ENCODE data around the gene MTHFS. TPM values are rescaled to one million over a fixed set of nuclear protein-coding genes. Genes with fewer than 3 reads are reported as not detected.
"Not testable (repeated sequence)": the region's sequence is repeated elsewhere in the genome, so short reads cannot be mapped to it uniquely, and the experiment has no call there.

MTHFS gene
- total and polyA plus RNA-seq, 8 donors, result 20.6 to 40.1 (median 24.7) TPM

DNA sequence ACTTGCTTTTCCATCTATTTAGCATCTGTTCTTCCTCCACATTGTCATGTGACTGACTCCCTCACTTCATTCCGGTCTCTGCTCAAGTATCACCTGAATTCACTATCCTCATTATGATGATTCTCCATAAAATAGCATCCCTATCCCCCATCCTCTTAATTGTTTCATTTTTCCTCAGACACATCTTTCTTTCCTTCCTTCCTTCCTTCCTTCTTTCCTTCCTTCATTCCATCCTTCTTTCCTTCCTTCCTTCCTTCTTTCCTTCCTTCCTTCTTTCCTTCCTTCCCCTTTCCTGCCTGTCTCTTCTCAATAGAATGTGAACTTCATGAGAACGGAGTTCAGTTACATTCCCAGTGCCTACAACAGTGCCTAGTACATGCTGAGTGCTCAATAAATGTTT, 32.6 kb upstream of the MTHFS start:
- intact Hi-C loops (cut with DNase I), result no loop called here
- no peak overlapping the region for H3K4me3 ChIP-seq
- no peaks in the 10 kb centered on the region for H3K36me3 ChIP-seq
- DNase-seq, result no peak
- no peak for ATAC-seq
- no peaks in the 10 kb centered on the region for H3K9me3 ChIP-seq
- TF ChIP-seq, protein P1, sequence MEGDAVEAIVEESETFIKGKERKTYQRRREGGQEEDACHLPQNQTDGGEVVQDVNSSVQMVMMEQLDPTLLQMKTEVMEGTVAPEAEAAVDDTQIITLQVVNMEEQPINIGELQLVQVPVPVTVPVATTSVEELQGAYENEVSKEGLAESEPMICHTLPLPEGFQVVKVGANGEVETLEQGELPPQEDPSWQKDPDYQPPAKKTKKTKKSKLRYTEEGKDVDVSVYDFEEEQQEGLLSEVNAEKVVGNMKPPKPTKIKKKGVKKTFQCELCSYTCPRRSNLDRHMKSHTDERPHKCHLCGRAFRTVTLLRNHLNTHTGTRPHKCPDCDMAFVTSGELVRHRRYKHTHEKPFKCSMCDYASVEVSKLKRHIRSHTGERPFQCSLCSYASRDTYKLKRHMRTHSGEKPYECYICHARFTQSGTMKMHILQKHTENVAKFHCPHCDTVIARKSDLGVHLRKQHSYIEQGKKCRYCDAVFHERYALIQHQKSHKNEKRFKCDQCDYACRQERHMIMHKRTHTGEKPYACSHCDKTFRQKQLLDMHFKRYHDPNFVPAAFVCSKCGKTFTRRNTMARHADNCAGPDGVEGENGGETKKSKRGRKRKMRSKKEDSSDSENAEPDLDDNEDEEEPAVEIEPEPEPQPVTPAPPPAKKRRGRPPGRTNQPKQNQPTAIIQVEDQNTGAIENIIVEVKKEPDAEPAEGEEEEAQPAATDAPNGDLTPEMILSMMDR (IDR thresholded peaks at IDR 0.05), result no peak
- no peaks in the 10 kb centered on the region for H3K27me3 ChIP-seq
- H3K4me1 ChIP-seq, result peaks cover 0 to 9% of the 10 kb centered on the region in 2 donors
- no peak overlapping the region for H3K27ac ChIP-seq

DNA sequence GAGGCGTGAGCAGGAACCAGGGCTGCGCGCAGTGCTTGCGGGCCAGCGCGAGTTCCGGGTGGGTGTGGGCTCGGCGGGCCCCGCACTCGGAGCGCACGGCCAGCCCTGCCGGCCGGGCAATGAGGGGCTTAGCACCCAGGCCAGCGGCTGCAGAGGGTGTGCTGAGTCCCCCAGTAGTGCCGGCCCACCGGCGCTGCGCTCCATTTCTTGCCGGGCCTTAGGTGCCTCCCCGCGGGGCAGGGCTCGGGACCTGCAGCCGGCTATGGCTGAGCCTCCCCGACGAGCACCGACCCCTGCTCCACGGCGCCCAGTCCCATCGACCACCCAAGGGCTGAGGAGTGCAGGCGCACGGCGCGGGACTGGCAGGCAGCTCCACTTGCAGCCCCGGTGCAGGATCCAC, 29.3 kb upstream of the MTHFS start:
- H3K27me3 ChIP-seq; ATAC-seq; H3K4me3 ChIP-seq; H3K27ac ChIP-seq; H3K9me3 ChIP-seq; H3K36me3 ChIP-seq; intact Hi-C loops (cut with DNase I): not testable (repeated sequence)
- H3K4me1 ChIP-seq, result peaks cover 0 to 13% of the 10 kb centered on the region in 2 donors
- peak in 1 of 4 donors; percentile 72 for DNase-seq

DNA sequence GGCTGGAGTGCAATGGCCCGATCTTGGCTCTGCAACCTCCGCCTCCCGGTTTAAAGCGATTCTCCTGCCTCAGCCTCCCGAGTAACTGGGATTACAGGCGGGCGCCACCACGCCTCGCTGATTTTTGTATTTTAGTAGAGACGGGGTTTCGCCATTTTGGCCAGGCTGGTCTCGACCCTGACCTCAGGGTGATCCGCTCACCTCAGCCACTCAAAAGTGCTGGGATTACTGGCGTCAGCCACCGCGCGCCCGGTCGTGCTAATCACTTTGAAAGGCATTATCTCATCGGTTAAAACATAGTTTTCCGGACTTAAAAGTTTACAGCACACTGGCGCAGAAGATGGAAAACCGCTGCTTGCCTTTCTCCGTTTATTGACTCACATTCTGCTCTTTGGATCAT, 27.6 kb upstream of the MTHFS start:
- H3K27ac ChIP-seq, result peak overlapping the region; percentile 96 to 99
- TF ChIP-seq, protein P1 (IDR thresholded peaks at IDR 0.05), result no peak
- H3K36me3 ChIP-seq, result peaks cover 0 to 24% of the 10 kb centered on the region in 2 donors
- peak overlapping the region; percentile 94 to 100 for H3K4me3 ChIP-seq
- ATAC-seq, result no peak
- peaks cover 0 to 13% of the 10 kb centered on the region in 2 donors for H3K4me1 ChIP-seq
- peak in 1 of 4 donors; percentile 72 for DNase-seq
- intact Hi-C loops (cut with DNase I), result no loop called here
- H3K9me3 ChIP-seq, result peaks cover 0 to 24% of the 10 kb centered on the region in 2 donors
- H3K27me3 ChIP-seq, result no peaks in the 10 kb centered on the region

DNA sequence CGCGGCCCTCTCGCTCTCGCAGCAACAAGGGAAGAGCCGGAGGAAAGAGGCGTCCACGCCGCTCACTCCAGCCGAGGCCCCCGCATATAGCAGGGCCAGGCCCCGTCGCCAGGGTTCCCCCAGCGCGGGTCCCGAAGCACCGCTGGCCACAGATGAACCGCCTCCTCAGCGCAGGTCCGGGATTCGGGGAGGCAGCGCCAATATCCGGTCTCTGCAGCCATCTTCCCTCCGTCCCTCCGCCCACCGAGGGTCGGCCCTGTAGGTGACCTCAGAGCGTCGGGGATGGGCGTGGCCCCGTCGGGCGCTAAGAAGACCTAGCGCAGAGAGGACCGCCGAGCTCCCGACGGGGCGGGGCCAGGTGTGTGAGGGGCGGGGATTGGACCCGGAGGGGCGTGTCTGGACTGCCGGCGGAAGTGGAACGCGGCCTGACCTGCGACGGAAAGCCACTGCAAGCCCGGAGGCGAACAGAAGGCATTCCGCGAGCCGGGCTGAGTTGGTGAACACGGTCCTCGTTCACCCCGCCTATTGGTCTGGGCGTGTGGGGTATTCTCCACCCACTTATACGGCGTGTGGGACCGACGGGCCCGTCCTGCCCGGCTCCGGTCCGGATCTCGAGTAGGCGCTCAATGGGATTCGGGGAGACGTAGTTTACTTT, 26.8 kb upstream of the MTHFS start:
- peaks cover 0 to 30% of the 10 kb centered on the region in 2 donors for H3K36me3 ChIP-seq
- H3K9me3 ChIP-seq, result peaks cover 0 to 31% of the 10 kb centered on the region in 2 donors
- peaks cover 0 to 13% of the 10 kb centered on the region in 2 donors for H3K4me1 ChIP-seq
- TF ChIP-seq, protein P1 (IDR thresholded peaks at IDR 0.05), result peak in 1 of 2 donors; percentile 22
- intact Hi-C loops (cut with DNase I), result no loop called here
- no peaks in the 10 kb centered on the region for H3K27me3 ChIP-seq
- DNase-seq (peak; percentile 93 to 100 (median 98)), ATAC-seq (peak; percentile 99)
- peak overlapping the region; percentile 96 to 99 for H3K27ac ChIP-seq
- peak overlapping the region; percentile 94 to 100 for H3K4me3 ChIP-seq

DNA sequence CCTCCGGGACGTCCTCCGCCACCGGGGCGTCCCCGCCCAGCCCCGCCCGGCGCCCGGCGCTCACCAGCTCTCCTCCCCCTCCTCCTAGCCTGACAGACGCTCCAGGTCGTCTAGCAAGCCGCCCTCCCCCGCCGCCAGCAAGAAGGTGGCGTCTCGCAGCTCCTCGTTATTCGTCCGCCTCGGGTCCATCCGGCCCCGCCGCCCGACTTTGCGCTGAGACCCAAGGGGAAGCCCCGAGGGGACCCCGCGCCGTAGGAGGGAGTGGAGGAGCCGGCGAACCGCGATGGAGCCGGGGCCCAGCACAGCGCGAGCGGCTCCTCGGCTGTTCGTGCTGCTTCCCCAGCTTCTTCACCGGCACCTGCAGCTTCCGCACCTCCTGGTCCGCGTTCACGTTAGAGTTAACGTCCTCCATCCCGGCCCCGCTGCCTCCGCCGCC, 26.3 kb upstream of the MTHFS start:
- DNase-seq (peak in 3 of 4 donors; percentile 69 to 96 (median 81)), ATAC-seq (peak; percentile 86)
- Histone ChIP-seq H3K4me3 (peak overlapping the region; percentile 94 to 100), H3K36me3 (peaks cover 0 to 35% of the 10 kb centered on the region in 2 donors), H3K4me1 (peaks cover 0 to 13% of the 10 kb centered on the region in 2 donors), H3K27me3 (no peaks in the 10 kb centered on the region), H3K27ac (peak overlapping the region; percentile 96 to 99), H3K9me3 (peaks cover 0 to 36% of the 10 kb centered on the region in 2 donors)
- TF ChIP-seq, protein P1 (IDR thresholded peaks at IDR 0.05), result no peak
- intact Hi-C loops (cut with DNase I), result no loop called here

All from left lung (tissue), 10 donors.